ENCODE data around the gene HPCA. TPM values are rescaled to one million over a fixed set of nuclear protein-coding genes. Genes with fewer than 3 reads are reported as not detected.

Gene HPCA
- total RNA-seq, 1 donor from 2014 or later: 1.0 TPM

DNA sequence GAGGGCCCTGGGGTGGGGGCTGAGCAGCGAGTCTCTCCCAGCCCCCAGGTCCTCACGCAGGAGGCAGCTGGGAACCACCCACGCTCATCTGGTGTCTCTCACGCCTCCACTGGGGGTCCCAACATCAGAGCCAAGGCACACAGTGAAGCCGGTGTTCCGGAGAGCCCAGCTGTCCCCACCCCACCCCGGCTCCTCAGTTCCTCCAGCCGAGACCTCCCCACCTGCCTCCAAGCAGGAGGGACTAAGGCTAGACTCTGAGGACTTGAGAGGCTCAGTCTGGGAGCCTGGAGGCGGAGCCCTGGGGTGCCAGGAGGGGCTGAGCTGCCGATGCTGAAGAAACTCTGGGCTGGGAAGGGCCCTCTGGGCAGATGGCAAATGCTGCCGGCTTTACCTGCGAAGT lies 1.6 kb upstream of the HPCA start:
- H3K9me3 Mint-ChIP-seq: no peaks in the 10 kb centered on the region
- no peak for DNase-seq (ENCODE audit: extremely low spot score, unreplicated experiment)
- TF ChIP-seq, protein P1, sequence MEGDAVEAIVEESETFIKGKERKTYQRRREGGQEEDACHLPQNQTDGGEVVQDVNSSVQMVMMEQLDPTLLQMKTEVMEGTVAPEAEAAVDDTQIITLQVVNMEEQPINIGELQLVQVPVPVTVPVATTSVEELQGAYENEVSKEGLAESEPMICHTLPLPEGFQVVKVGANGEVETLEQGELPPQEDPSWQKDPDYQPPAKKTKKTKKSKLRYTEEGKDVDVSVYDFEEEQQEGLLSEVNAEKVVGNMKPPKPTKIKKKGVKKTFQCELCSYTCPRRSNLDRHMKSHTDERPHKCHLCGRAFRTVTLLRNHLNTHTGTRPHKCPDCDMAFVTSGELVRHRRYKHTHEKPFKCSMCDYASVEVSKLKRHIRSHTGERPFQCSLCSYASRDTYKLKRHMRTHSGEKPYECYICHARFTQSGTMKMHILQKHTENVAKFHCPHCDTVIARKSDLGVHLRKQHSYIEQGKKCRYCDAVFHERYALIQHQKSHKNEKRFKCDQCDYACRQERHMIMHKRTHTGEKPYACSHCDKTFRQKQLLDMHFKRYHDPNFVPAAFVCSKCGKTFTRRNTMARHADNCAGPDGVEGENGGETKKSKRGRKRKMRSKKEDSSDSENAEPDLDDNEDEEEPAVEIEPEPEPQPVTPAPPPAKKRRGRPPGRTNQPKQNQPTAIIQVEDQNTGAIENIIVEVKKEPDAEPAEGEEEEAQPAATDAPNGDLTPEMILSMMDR (conservative IDR thresholded peaks at IDR 0.05): no peak
- H3K27me3 Mint-ChIP-seq: peaks cover 52% of the 10 kb centered on the region
- H3K4me3 Mint-ChIP-seq: no peak overlapping the region
- H3K36me3 Mint-ChIP-seq: no peaks in the 10 kb centered on the region
- no peak overlapping the region for H3K27ac Mint-ChIP-seq
- H3K4me1 Mint-ChIP-seq (ENCODE audit: unreplicated experiment): peaks cover 9% of the 10 kb centered on the region

DNA sequence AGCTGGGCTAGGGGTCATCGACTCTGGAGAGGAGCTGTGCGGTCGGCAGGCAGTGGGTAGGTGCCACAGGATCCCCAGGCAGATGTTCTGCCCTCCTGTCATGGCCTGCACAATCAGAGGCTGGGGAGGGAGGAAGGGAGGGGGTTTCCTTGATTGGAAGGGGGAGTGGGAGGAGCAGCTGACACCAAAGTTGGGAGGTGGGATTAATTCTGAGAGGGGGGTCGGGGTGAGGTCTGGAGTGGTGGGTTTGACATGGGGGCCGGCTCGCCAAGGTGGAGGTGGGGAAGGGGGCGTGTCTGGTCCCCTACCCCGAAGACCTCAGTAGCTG lies 651 bp upstream of the HPCA start:
- DNase-seq (ENCODE audit: extremely low spot score, unreplicated experiment): no peak
- Mint-ChIP-seq H3K9me3 (no peaks in the 10 kb centered on the region), H3K4me3 (peak overlapping the region; percentile 81), H3K27ac (no peak overlapping the region), H3K36me3 (no peaks in the 10 kb centered on the region), H3K4me1 (ENCODE audit: unreplicated experiment) (peaks cover 14% of the 10 kb centered on the region), H3K27me3 (peaks cover 61% of the 10 kb centered on the region)
- TF ChIP-seq, protein P1 (conservative IDR thresholded peaks at IDR 0.05): no peak

DNA sequence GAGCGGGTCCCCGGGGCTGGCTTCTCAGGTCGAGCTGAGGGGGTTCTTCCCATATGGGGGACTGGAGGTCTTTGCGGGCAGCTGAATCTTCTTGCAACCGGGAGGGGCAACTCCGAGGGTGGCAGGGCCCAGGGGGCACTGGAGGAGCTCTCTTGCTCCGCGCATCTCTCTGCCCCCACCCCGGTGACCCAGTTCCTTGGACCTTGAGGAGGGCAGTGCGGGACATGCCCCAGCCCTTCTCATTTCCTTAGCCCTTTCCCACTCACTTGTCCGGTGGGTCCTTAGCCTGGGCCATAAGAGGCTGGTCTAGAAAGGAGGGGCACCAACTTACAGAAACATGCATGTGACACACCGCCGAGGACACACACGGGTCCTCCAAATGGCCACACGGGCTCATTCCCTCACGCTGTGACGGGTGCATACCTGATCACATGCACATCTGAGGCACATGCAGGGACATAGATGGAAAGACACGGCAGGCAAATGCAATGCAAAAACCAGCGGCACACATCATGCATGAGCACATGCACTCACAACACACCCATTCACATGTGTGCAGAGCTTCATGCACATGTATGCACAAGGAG lies 630 bp downstream of the HPCA start:
- peaks cover 70% of the 10 kb centered on the region for H3K27me3 Mint-ChIP-seq
- no peak for DNase-seq (ENCODE audit: extremely low spot score, unreplicated experiment)
- TF ChIP-seq, protein P1 (conservative IDR thresholded peaks at IDR 0.05): peak; percentile 2
- no peaks in the 10 kb centered on the region for H3K36me3 Mint-ChIP-seq
- H3K4me1 Mint-ChIP-seq (ENCODE audit: unreplicated experiment): peaks cover 14% of the 10 kb centered on the region
- no peaks in the 10 kb centered on the region for H3K9me3 Mint-ChIP-seq
- no peak overlapping the region for H3K27ac Mint-ChIP-seq
- H3K4me3 Mint-ChIP-seq: no peak overlapping the region

DNA sequence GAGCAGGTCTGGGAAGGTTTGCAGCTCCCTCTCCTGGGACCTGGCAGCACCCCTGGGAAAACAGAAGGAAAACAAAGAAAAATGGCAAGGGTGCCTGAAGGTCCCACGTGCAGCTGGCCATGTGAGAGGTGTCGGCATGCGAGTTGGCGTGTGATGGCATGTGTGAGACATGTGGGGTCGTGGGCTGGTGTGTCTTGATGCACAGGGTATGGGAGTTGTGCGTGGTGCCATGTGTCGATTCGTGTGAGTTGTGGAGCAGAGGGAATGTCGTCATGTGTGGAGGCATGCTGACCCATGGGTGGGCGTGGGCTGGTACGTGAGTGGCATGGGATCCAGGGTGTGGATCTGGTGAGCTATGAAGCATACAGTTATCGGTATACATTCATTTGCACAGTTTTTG lies 1.3 kb downstream of the HPCA start:
- Mint-ChIP-seq H3K4me1 (ENCODE audit: unreplicated experiment) (peaks cover 19% of the 10 kb centered on the region), H3K27me3 (peaks cover 77% of the 10 kb centered on the region), H3K36me3 (no peaks in the 10 kb centered on the region), H3K9me3 (no peaks in the 10 kb centered on the region), H3K27ac (no peak overlapping the region), H3K4me3 (peak overlapping the region; percentile 44)
- TF ChIP-seq, protein P1 (conservative IDR thresholded peaks at IDR 0.05): no peak
- no peak for DNase-seq (ENCODE audit: extremely low spot score, unreplicated experiment)

DNA sequence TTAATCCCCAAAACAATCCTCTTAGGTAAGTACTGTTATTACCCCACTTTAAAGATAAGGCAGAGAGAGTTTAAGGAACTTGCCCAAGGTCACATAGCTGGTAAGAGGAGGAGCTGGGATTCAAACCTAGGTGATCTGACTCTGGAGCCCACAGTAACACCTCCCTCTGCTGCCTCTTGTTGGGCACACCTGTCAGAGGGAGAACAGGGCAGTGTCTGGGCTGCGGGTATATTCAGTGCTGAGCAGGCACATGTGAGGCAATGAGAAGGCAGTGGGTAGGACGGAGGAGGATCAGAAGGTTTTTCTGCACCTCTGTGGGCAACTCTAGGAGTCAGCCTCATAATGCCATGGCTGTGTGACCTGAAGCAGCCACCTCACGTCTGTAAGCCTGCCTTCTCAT lies 1.8 kb downstream of the HPCA start:
- no peak for DNase-seq (ENCODE audit: extremely low spot score, unreplicated experiment)
- Mint-ChIP-seq H3K4me1 (ENCODE audit: unreplicated experiment) (peaks cover 20% of the 10 kb centered on the region), H3K36me3 (no peaks in the 10 kb centered on the region), H3K9me3 (no peaks in the 10 kb centered on the region), H3K27ac (no peak overlapping the region), H3K27me3 (peaks cover 78% of the 10 kb centered on the region), H3K4me3 (no peak overlapping the region)
- TF ChIP-seq, protein P1 (conservative IDR thresholded peaks at IDR 0.05): no peak

Measured in type B pancreatic cell (in vitro differentiated cells).